ENCODE results near the gene SMIM3.

Gene SMIM3

DNA sequence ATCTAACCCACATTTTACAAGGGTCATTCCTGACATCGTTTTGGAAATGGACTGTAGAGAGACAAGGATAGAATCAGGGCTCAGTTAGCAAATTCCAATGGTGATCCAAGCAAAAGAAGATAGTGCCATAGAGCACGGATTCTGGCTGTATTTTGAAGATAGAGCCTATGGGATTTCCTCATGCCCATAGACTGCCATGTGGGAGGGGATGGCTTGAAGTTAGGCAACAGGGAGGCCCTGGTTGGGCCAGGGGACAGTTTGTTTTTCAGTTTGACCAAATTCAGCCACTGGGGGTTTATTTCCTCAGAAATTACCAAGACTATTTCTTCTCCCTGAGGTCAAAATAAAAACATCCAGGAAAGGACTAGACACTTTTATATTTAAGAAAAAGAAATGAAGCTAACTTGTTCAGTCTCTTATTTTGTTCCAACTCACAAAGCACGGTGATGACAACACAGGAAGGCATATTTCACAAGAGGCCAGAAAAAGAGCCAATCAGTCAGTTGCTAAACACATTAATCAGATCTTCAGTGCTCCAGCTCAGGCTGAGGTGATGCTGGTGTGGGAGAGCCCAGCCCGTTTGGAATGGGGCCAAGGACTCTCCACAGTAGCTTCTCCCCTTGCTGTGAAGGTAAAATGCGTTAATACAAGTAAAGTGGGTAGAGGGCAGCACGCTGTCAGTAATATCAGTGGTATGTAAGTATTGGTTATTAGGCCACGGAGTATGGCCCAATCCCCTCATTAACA is 15.4 kb upstream of the SMIM3 start (continued):
- TF ChIP-seq, protein P1, sequence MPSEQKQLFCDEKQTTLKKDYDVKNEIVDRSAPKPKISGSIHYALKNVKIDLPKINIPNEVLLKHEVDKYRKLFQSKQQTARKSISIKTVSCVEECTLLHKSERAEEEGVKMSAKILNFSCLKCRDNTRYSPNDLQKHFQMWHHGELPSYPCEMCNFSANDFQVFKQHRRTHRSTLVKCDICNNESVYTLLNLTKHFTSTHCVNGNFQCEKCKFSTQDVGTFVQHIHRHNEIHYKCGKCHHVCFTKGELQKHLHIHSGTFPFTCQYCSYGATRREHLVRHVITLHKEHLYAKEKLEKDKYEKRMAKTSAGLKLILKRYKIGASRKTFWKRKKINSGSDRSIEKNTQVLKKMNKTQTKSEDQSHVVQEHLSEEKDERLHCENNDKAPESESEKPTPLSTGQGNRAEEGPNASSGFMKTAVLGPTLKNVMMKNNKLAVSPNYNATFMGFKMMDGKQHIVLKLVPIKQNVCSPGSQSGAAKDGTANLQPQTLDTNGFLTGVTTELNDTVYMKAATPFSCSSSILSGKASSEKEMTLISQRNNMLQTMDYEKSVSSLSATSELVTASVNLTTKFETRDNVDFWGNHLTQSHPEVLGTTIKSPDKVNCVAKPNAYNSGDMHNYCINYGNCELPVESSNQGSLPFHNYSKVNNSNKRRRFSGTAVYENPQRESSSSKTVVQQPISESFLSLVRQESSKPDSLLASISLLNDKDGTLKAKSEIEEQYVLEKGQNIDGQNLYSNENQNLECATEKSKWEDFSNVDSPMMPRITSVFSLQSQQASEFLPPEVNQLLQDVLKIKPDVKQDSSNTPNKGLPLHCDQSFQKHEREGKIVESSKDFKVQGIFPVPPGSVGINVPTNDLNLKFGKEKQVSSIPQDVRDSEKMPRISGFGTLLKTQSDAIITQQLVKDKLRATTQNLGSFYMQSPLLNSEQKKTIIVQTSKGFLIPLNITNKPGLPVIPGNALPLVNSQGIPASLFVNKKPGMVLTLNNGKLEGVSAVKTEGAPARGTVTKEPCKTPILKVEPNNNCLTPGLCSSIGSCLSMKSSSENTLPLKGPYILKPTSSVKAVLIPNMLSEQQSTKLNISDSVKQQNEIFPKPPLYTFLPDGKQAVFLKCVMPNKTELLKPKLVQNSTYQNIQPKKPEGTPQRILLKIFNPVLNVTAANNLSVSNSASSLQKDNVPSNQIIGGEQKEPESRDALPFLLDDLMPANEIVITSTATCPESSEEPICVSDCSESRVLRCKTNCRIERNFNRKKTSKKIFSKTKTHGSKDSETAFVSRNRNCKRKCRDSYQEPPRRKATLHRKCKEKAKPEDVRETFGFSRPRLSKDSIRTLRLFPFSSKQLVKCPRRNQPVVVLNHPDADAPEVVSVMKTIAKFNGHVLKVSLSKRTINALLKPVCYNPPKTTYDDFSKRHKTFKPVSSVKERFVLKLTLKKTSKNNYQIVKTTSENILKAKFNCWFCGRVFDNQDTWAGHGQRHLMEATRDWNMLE (tag by site-specific recombination; conservative IDR thresholded peaks at IDR 0.05; ENCODE audit: low read depth) = peak; percentile 32; the same call in 1 of the 2 replicates
- TF ChIP-seq SP7 (tag by site-specific recombination; IDR thresholded peaks at IDR 0.05) (peak; percentile 44; the same call in 1 of the 2 replicates), ZNF449 (tag by site-specific recombination; IDR thresholded peaks at IDR 0.05) (peak; percentile 31; the same call in 1 of the 2 replicates), ZNF10 (tag by site-specific recombination; IDR thresholded peaks at IDR 0.05) (peak; percentile 53; the same call in 1 of the 2 replicates), ZNF274 (IDR thresholded peaks at IDR 0.05; ENCODE audit: low read length) (no peak), ZNF274 (tag by site-specific recombination; IDR thresholded peaks at IDR 0.05; ENCODE audit: borderline replicate concordance) (no peak), ZNF600 (tag by site-specific recombination; IDR thresholded peaks at IDR 0.05) (peak; percentile 77), TRIM28 (IDR thresholded peaks at IDR 0.05; ENCODE audit: borderline replicate concordance, low read length) (0 out of 2 replicates have a peak, but pooled peaks have one; percentile 34)

- no peaks in the 10 kb centered on the region for H3K36me3 ChIP-seq (ENCODE audit: control insufficient read depth in 2 of 2, insufficient read depth in 1 of 2, low read length in 2 of 2)
- H3K9me3 ChIP-seq (ENCODE audit: control insufficient read depth, insufficient read depth, low read depth, low read length) = no peaks in the 10 kb centered on the region
- no peak overlapping the region for H3K4me3 ChIP-seq (ENCODE audit: low read depth, low read length)
- no peak overlapping the region for H3K27ac ChIP-seq (ENCODE audit: extremely low read depth, low read depth, low read length)
- CTCF ChIA-PET = interaction anchor here (0.7 to 1.6 kb wide), 4 partner anchors 10 to 194 kb away, joined by 3 to 5 read pairs (median 3); no protein-coding TSS in a partner anchor
- POLR2A ChIA-PET = interaction anchor here (0.6 to 1.6 kb wide), 3 partner anchors 14 to 63 kb away, joined by 3 to 12 read pairs (median 3); partner anchors contain the start of genes RBM22 and SMIM3
- peaks cover 7% of the 10 kb centered on the region; the same call in 1 of the 2 replicates for H3K4me1 ChIP-seq (ENCODE audit: control insufficient read depth, insufficient read depth, low read length)
- TF ChIP-seq ZNF501 (tag by site-specific recombination; IDR thresholded peaks at IDR 0.05) (no peak), ZNF701 (tag by site-specific recombination; IDR thresholded peaks at IDR 0.05) (no peak), ZNF112 (tag by site-specific recombination; IDR thresholded peaks at IDR 0.05) (no peak), ZNF791 (tag by site-specific recombination; IDR thresholded peaks at IDR 0.05) (no peak), ZNF18 (tag by site-specific recombination; IDR thresholded peaks at IDR 0.05) (no peak), ZNF449 (tag by site-specific recombination; IDR thresholded peaks at IDR 0.05) (no peak), MYNN (tag by site-specific recombination; IDR thresholded peaks at IDR 0.05; ENCODE audit: borderline replicate concordance) (no peak), ZBTB8A (tag by site-specific recombination; IDR thresholded peaks at IDR 0.05) (no peak), SCRT2 (tag by site-specific recombination; IDR thresholded peaks at IDR 0.05) (no peak), ZNF610 (tag by site-specific recombination; IDR thresholded peaks at IDR 0.05; ENCODE audit: borderline replicate concordance) (no peak), KLF16 (tag by site-specific recombination; IDR thresholded peaks at IDR 0.05) (no peak)
- TF ChIP-seq, protein P2, sequence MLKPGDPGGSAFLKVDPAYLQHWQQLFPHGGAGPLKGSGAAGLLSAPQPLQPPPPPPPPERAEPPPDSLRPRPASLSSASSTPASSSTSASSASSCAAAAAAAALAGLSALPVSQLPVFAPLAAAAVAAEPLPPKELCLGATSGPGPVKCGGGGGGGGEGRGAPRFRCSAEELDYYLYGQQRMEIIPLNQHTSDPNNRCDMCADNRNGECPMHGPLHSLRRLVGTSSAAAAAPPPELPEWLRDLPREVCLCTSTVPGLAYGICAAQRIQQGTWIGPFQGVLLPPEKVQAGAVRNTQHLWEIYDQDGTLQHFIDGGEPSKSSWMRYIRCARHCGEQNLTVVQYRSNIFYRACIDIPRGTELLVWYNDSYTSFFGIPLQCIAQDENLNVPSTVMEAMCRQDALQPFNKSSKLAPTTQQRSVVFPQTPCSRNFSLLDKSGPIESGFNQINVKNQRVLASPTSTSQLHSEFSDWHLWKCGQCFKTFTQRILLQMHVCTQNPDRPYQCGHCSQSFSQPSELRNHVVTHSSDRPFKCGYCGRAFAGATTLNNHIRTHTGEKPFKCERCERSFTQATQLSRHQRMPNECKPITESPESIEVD (tag by site-specific recombination; IDR thresholded peaks at IDR 0.05) = no peak
- TF ChIP-seq, protein P3, sequence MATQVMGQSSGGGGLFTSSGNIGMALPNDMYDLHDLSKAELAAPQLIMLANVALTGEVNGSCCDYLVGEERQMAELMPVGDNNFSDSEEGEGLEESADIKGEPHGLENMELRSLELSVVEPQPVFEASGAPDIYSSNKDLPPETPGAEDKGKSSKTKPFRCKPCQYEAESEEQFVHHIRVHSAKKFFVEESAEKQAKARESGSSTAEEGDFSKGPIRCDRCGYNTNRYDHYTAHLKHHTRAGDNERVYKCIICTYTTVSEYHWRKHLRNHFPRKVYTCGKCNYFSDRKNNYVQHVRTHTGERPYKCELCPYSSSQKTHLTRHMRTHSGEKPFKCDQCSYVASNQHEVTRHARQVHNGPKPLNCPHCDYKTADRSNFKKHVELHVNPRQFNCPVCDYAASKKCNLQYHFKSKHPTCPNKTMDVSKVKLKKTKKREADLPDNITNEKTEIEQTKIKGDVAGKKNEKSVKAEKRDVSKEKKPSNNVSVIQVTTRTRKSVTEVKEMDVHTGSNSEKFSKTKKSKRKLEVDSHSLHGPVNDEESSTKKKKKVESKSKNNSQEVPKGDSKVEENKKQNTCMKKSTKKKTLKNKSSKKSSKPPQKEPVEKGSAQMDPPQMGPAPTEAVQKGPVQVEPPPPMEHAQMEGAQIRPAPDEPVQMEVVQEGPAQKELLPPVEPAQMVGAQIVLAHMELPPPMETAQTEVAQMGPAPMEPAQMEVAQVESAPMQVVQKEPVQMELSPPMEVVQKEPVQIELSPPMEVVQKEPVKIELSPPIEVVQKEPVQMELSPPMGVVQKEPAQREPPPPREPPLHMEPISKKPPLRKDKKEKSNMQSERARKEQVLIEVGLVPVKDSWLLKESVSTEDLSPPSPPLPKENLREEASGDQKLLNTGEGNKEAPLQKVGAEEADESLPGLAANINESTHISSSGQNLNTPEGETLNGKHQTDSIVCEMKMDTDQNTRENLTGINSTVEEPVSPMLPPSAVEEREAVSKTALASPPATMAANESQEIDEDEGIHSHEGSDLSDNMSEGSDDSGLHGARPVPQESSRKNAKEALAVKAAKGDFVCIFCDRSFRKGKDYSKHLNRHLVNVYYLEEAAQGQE (tag by site-specific recombination; IDR thresholded peaks at IDR 0.05) = no peak
Measured at GRCh38 chr5:150764530-150764929, 14.0 kb upstream of the SMIM3 start.
